AG09309 (cell line): Measurements from ENCODE around the gene SHISA6.

ENCODE experiments used
- DNase-seq: peaks from one replicate; pipeline ENCODE4 v3.0.0-alpha.2; 2010; ENCODE audit warnings: low read depth
- H3K4me3 ChIP-seq: 2 replicates; pipeline ENCODE4 v1.5.1; 2011; ENCODE audit warnings: mild to moderate bottlenecking, low read depth, low read length, moderate library complexity; ENCODE audit not compliant: control insufficient read depth
- CTCF ChIP-seq: IDR thresholded peaks from 2 replicates; pipeline ENCODE4 v1.5.1; 2011; ENCODE audit warnings: mild to moderate bottlenecking, low read depth, low read length, inconsistent platforms; ENCODE audit not compliant: insufficient read depth, control insufficient read depth; ENCODE audit errors: missing control alignments

Gene SHISA6

GRCh38 chr17:11340803-11341202 lies 99.8 kb downstream of the SHISA6 start:
- no peak overlapping the region for H3K4me3 ChIP-seq
- no peak for TF ChIP-seq CTCF
- no peak for DNase-seq

- DNase-seq: no peak
- TF ChIP-seq CTCF: no peak
- no peak overlapping the region for H3K4me3 ChIP-seq
Measured at GRCh38 chr17:11342138-11342537, 101.1 kb downstream of the SHISA6 start.

- H3K4me3 ChIP-seq: no peak overlapping the region
Measured at GRCh38 chr17:11349106-11349505, 108.1 kb downstream of the SHISA6 start.

GRCh38 chr17:11351479-11351878 lies 110.5 kb downstream of the SHISA6 start:
- DNase-seq: no peak
- H3K4me3 ChIP-seq: no peak overlapping the region
- TF ChIP-seq CTCF: no peak

More at GRCh38 chr17:11349106-11349505, 108.1 kb downstream of the SHISA6 start:
- TF ChIP-seq CTCF: no peak
- DNase-seq: no peak

- no peak for TF ChIP-seq CTCF
Measured at GRCh38 chr17:11353601-11354000, 112.6 kb downstream of the SHISA6 start.

GRCh38 chr17:11356371-11356770 lies 115.4 kb downstream of the SHISA6 start:
- no peak for DNase-seq
- TF ChIP-seq CTCF: no peak
- no peak overlapping the region for H3K4me3 ChIP-seq

More at GRCh38 chr17:11353601-11354000, 112.6 kb downstream of the SHISA6 start:
- DNase-seq: no peak
- no peak overlapping the region for H3K4me3 ChIP-seq
